ENCODE results near the gene LRRC1.

LRRC1 gene

GRCh38 chr6:53925891-53926290 is 131.1 kb downstream of the LRRC1 start:
- no peak for DNase-seq (ENCODE audit: low spot score)

GRCh38 chr6:53926505-53926904 is 131.7 kb downstream of the LRRC1 start:
- DNase-seq (ENCODE audit: low spot score) = no peak

GRCh38 chr6:53928641-53929040 is 133.8 kb downstream of the LRRC1 start:
- no peak for DNase-seq (ENCODE audit: low spot score)

GRCh38 chr6:53929041-53929820 is 134.4 kb downstream of the LRRC1 start:
- DNase-seq (ENCODE audit: low spot score) = no peak

- DNase-seq (ENCODE audit: low spot score) = no peak
Observed at GRCh38 chr6:53929821-53930120, 135.0 kb downstream of the LRRC1 start.

GRCh38 chr6:53930330-53930729 is 135.5 kb downstream of the LRRC1 start:
- no peak for DNase-seq (ENCODE audit: low spot score)

- DNase-seq (ENCODE audit: low spot score) = no peak
Observed at GRCh38 chr6:53931086-53931485, 136.3 kb downstream of the LRRC1 start.

GRCh38 chr6:53932516-53932915 is 137.7 kb downstream of the LRRC1 start:
- no peak for DNase-seq (ENCODE audit: low spot score)

- no peak for DNase-seq (ENCODE audit: low spot score)
Observed at GRCh38 chr6:53934023-53934422, 139.2 kb downstream of the LRRC1 start.

GRCh38 chr6:53937461-53937860 is 142.7 kb downstream of the LRRC1 start:
- no peak for DNase-seq (ENCODE audit: low spot score)

- no peak for DNase-seq (ENCODE audit: low spot score)
Observed at GRCh38 chr6:53938810-53939209, 144.0 kb downstream of the LRRC1 start.

GRCh38 chr6:53939830-53940229 is 145.0 kb downstream of the LRRC1 start:
- no peak for DNase-seq (ENCODE audit: low spot score)

- no peak for DNase-seq (ENCODE audit: low spot score)
Observed at GRCh38 chr6:53943395-53943794, 148.6 kb downstream of the LRRC1 start.

- no peak for DNase-seq (ENCODE audit: low spot score)
Observed at GRCh38 chr6:53944091-53944490, 149.3 kb downstream of the LRRC1 start.

GRCh38 chr6:53944543-53944942 is 149.7 kb downstream of the LRRC1 start:
- no peak for DNase-seq (ENCODE audit: low spot score)

- DNase-seq (ENCODE audit: low spot score) = no peak
Observed at GRCh38 chr6:53945765-53946407, 151.1 kb downstream of the LRRC1 start.

- no peak for DNase-seq (ENCODE audit: low spot score)
Observed at GRCh38 chr6:53947780-53948179, 153.0 kb downstream of the LRRC1 start.

- no peak for DNase-seq (ENCODE audit: low spot score)
Observed at GRCh38 chr6:53951383-53951782, 156.6 kb downstream of the LRRC1 start.

GRCh38 chr6:53956068-53956711 is 161.4 kb downstream of the LRRC1 start:
- DNase-seq (ENCODE audit: low spot score) = peak; percentile 49

- DNase-seq (ENCODE audit: low spot score) = no peak
Observed at GRCh38 chr6:53956804-53957203, 162.0 kb downstream of the LRRC1 start.

GRCh38 chr6:53959717-53960116 is 164.9 kb downstream of the LRRC1 start:
- DNase-seq (ENCODE audit: low spot score) = no peak

- no peak for DNase-seq (ENCODE audit: low spot score)
Observed at GRCh38 chr6:53960311-53960710, 165.5 kb downstream of the LRRC1 start.

GRCh38 chr6:53961679-53962370 is 167.0 kb downstream of the LRRC1 start:
- DNase-seq (ENCODE audit: low spot score) = no peak

Measured in HuH-7 (cell line).